ENCODE measurements around the gene DZANK1. TPM values are rescaled to one million over a fixed set of nuclear protein-coding genes. Genes with fewer than 3 reads are reported as not detected.

Gene DZANK1
- polyA plus RNA-seq, 1 of the 3 experiments (the other 2 are of a cell fraction), result 3.3 TPM

DNA sequence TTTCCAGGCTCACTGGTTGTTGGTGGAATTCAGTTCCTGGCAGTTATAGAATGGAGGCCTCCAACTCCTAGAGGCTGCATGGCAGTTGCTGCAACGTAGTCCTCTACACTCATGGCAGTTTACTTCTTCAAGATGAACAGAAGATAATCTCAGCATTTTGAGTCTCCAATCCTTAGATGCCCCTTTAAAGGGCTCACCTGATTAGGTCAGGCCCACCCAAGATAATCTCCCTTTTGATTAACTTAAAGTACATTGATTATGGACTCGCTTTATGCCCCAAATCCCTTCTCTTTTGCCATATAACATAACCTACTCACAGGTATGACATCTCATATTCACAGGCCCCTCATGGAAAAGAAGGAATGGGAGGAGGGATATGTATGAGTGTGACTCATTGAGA lies 102.1 kb downstream of the DZANK1 start (continued):
- TF ChIP-seq RCOR1 (IDR thresholded peaks at IDR 0.05; ENCODE audit: low read length) (no peak), FOXJ3 (CRISPR knock-in tag; IDR thresholded peaks at IDR 0.05) (no peak)
- TF ChIP-seq, protein P1, sequence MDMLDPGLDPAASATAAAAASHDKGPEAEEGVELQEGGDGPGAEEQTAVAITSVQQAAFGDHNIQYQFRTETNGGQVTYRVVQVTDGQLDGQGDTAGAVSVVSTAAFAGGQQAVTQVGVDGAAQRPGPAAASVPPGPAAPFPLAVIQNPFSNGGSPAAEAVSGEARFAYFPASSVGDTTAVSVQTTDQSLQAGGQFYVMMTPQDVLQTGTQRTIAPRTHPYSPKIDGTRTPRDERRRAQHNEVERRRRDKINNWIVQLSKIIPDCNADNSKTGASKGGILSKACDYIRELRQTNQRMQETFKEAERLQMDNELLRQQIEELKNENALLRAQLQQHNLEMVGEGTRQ (IDR thresholded peaks at IDR 0.05; ENCODE audit: borderline replicate concordance, low read depth, low read length), result no peak
- TF ChIP-seq, protein P2, sequence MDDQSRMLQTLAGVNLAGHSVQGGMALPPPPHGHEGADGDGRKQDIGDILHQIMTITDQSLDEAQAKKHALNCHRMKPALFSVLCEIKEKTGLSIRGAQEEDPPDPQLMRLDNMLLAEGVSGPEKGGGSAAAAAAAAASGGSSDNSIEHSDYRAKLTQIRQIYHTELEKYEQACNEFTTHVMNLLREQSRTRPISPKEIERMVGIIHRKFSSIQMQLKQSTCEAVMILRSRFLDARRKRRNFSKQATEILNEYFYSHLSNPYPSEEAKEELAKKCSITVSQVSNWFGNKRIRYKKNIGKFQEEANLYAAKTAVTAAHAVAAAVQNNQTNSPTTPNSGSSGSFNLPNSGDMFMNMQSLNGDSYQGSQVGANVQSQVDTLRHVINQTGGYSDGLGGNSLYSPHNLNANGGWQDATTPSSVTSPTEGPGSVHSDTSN (IDR thresholded peaks at IDR 0.05), result no peak

DNA sequence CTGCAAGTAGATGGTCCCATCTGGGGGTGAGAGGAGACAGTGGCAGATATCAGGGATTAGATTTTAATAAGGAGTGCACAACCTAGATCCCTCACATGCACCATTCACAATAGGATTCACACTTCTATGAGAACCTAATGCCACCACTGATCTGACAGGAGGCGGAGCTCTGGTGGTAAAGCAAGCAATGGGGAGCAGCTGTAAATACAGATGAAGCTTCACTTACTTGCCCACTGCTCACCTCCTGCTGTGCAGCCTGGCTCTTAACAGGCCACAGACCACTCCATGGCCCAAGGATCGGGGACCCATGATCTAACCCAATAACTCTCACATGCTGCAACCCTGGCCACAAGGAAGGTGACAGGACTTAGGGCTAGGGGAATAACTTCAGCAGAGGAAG lies 103.1 kb downstream of the DZANK1 start:
- H3K4me3 ChIP-seq (ENCODE audit: low read depth in 2 of 2, low read length in 1 of 2), result no peak overlapping the region
- no peaks in the 10 kb centered on the region for H3K4me1 ChIP-seq (ENCODE audit: control insufficient read depth in 1 of 2, insufficient read depth in 2 of 2, low read depth in 1 of 2, low read length in 1 of 2)
- H3K4me2 ChIP-seq, result no peak overlapping the region
- H4K20me1 ChIP-seq (ENCODE audit: insufficient read depth), result no peaks in the 10 kb centered on the region
- 57% methylated on average over 2 of the region's 2 CpGs for WGBS (ENCODE audit: low lambda C conversion rate)
- H3K27me3 ChIP-seq (ENCODE audit: insufficient read depth), result 0 out of 2 replicates have a peak, but pooled peaks cover under 1% of the 10 kb centered on the region
- DNase-seq, result no peak
- CTCF ChIA-PET, result no interaction called here
- no peaks in the 10 kb centered on the region for H3K79me2 ChIP-seq (ENCODE audit: insufficient read depth)
- no peak for TF ChIP-seq GABPA (IDR thresholded peaks at IDR 0.05; ENCODE audit: low read depth)
- TF ChIP-seq, protein P3, sequence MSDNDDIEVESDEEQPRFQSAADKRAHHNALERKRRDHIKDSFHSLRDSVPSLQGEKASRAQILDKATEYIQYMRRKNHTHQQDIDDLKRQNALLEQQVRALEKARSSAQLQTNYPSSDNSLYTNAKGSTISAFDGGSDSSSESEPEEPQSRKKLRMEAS (IDR thresholded peaks at IDR 0.05; ENCODE audit: low read depth), result no peak
- no peak overlapping the region for H3K9ac ChIP-seq
- H3K27ac ChIP-seq (ENCODE audit: low read depth in 2 of 2, low read length in 1 of 2), result no peak overlapping the region
- H3K36me3 ChIP-seq (replicated peaks in 1 of 2; ENCODE audit: control insufficient read depth in 1 of 2, insufficient read depth in 2 of 2, low read length in 1 of 2), result no peaks in the 10 kb centered on the region
- no peak overlapping the region for H2AFZ ChIP-seq (ENCODE audit: low read depth)
- H3K9me3 ChIP-seq, result no peaks in the 10 kb centered on the region
- no peaks in the 10 kb centered on the region for H3K9me2 ChIP-seq
- no peaks in the 10 kb centered on the region for H3F3A ChIP-seq (replicated peaks; ENCODE audit: insufficient read depth)
- POLR2A ChIA-PET, result no interaction called here

DNA sequence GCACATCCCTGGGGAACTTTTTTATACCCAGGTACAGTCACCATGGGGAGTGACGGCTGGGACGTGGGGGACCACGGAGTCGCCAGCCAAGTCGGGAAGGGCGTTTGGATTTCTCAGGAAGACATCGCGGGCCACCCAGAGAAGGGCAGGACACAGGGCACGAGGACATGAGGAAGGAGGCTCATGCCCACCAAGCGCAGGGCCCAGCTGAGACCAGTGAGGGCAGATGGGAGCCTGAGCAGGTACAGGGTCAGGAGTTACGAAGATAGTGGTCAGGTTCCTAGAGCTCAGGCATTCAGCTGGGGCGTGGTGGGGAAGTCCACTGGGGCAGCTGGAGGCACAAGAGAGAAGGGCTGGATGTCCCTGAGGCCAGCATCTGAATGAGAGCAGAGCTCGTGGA lies 103.9 kb downstream of the DZANK1 start:
- ChIA-PET POLR2A (no interaction called here), CTCF (no interaction called here)
- Histone ChIP-seq H4K20me1 (ENCODE audit: insufficient read depth) (no peaks in the 10 kb centered on the region), H3K9ac (no peak overlapping the region), H3K27ac (ENCODE audit: low read depth in 2 of 2, low read length in 1 of 2) (no peak overlapping the region), H3K9me2 (no peaks in the 10 kb centered on the region), H3K36me3 (replicated peaks in 1 of 2; ENCODE audit: control insufficient read depth in 1 of 2, insufficient read depth in 2 of 2, low read length in 1 of 2) (no peaks in the 10 kb centered on the region), H3K4me2 (no peak overlapping the region), H3K4me1 (ENCODE audit: control insufficient read depth in 1 of 2, insufficient read depth in 2 of 2, low read depth in 1 of 2, low read length in 1 of 2) (no peaks in the 10 kb centered on the region), H3K79me2 (ENCODE audit: insufficient read depth) (no peaks in the 10 kb centered on the region), H3K9me3 (no peaks in the 10 kb centered on the region), H3F3A (replicated peaks; ENCODE audit: insufficient read depth) (no peaks in the 10 kb centered on the region), H3K27me3 (ENCODE audit: insufficient read depth) (0 out of 2 replicates have a peak, but pooled peaks cover 7% of the 10 kb centered on the region), H3K4me3 (ENCODE audit: low read depth in 2 of 2, low read length in 1 of 2) (no peak overlapping the region), H2AFZ (ENCODE audit: low read depth) (no peak overlapping the region)
- WGBS (ENCODE audit: low lambda C conversion rate), result 56% methylated on average over 13 of the region's 13 CpGs
- no peak for DNase-seq
- no peak for TF ChIP-seq MXI1 (IDR thresholded peaks at IDR 0.05; ENCODE audit: low read depth, low read length)
- no peak for TF ChIP-seq JUND (IDR thresholded peaks at IDR 0.05)
- no peak for TF ChIP-seq TCF12 (IDR thresholded peaks at IDR 0.05)

DNA sequence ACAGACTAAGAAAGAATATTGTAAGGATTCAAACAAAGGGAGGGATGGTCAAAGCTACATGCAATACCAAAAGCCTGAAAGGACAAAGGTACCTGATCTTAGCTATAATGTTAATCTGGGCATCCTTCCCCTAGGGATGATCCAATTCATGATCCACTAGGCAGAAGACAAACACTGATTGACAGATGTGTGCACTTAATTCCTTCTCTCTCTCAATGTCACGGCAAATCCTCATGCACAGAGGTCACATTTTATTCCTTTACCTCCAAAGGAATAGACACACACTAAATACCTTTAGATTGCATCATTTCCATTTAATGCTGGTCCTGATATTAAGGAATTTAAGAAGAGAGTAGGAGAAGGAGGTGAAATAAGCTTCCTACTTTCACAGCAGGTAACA lies 105.2 kb downstream of the DZANK1 start:
- POLR2A ChIA-PET, result no interaction called here

More for the DNA sequence above, 105.2 kb downstream of the DZANK1 start:
- Histone ChIP-seq H3F3A (replicated peaks; ENCODE audit: insufficient read depth) (no peaks in the 10 kb centered on the region), H3K9me2 (no peaks in the 10 kb centered on the region), H3K27me3 (ENCODE audit: insufficient read depth) (0 out of 2 replicates have a peak, but pooled peaks cover 7% of the 10 kb centered on the region), H3K9ac (no peak overlapping the region), H3K36me3 (replicated peaks in 1 of 2; ENCODE audit: control insufficient read depth in 1 of 2, insufficient read depth in 2 of 2, low read length in 1 of 2) (no peaks in the 10 kb centered on the region), H3K27ac (ENCODE audit: low read depth in 2 of 2, low read length in 1 of 2) (no peak overlapping the region), H3K4me1 (ENCODE audit: control insufficient read depth in 1 of 2, insufficient read depth in 2 of 2, low read depth in 1 of 2, low read length in 1 of 2) (no peaks in the 10 kb centered on the region), H3K4me2 (no peak overlapping the region), H3K79me2 (ENCODE audit: insufficient read depth) (no peaks in the 10 kb centered on the region), H3K9me3 (no peaks in the 10 kb centered on the region), H3K4me3 (ENCODE audit: low read depth in 2 of 2, low read length in 1 of 2) (no peak overlapping the region), H2AFZ (ENCODE audit: low read depth) (no peak overlapping the region), H4K20me1 (ENCODE audit: insufficient read depth) (no peaks in the 10 kb centered on the region)
- no peak for DNase-seq
- WGBS (ENCODE audit: low lambda C conversion rate), result 37% methylated on average over 1 of the region's 1 CpG
- TF ChIP-seq, protein P4, sequence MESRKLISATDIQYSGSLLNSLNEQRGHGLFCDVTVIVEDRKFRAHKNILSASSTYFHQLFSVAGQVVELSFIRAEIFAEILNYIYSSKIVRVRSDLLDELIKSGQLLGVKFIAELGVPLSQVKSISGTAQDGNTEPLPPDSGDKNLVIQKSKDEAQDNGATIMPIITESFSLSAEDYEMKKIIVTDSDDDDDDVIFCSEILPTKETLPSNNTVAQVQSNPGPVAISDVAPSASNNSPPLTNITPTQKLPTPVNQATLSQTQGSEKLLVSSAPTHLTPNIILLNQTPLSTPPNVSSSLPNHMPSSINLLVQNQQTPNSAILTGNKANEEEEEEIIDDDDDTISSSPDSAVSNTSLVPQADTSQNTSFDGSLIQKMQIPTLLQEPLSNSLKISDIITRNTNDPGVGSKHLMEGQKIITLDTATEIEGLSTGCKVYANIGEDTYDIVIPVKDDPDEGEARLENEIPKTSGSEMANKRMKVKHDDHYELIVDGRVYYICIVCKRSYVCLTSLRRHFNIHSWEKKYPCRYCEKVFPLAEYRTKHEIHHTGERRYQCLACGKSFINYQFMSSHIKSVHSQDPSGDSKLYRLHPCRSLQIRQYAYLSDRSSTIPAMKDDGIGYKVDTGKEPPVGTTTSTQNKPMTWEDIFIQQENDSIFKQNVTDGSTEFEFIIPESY (IDR thresholded peaks at IDR 0.05; ENCODE audit: borderline replicate concordance, low read depth), result no peak
- TF ChIP-seq, protein P5, sequence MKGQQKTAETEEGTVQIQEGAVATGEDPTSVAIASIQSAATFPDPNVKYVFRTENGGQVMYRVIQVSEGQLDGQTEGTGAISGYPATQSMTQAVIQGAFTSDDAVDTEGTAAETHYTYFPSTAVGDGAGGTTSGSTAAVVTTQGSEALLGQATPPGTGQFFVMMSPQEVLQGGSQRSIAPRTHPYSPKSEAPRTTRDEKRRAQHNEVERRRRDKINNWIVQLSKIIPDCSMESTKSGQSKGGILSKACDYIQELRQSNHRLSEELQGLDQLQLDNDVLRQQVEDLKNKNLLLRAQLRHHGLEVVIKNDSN (IDR thresholded peaks at IDR 0.05; ENCODE audit: borderline replicate concordance, low read depth), result no peak
- no peak for TF ChIP-seq RXRA (IDR thresholded peaks at IDR 0.05; ENCODE audit: borderline replicate concordance, low read depth)
- no peak for TF ChIP-seq RFX5 (IDR thresholded peaks at IDR 0.05; ENCODE audit: low read length)
- TF ChIP-seq RAD21 (IDR thresholded peaks at IDR 0.05; ENCODE audit: low read length), result no peak
- TF ChIP-seq RCOR1 (IDR thresholded peaks at IDR 0.05; ENCODE audit: low read length), result no peak
- no peak for TF ChIP-seq CHD2 (IDR thresholded peaks at IDR 0.05; ENCODE audit: low read length, partially characterized antibody)
- CTCF ChIA-PET, result no interaction called here

Data from SK-N-SH (cell line).